NAMALWA (cell line): Measurements from ENCODE around the gene EIF2B2.

Experiments used
- DNase-seq: peaks from one replicate; pipeline ENCODE4 v3.0.0-alpha.2; 2015; ENCODE audit warnings: low spot score

Gene EIF2B2

DNA sequence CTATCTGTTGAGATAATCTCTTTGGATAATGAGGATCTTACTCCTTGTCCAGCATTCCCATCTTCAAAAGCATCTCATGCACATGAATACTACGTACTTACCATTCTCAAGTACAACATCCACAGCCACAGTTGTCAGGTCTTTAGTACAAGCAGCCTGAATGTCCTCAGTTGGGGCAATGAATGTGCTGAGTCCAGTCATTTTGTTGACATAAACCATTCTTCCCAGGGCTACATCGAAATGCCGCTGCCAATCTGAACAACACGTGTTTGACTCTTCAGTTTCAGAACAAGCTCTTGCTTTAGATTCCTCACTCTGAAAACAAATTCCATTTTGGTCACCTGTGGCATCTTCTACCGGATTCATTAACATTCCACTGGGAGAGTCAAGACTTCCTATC is 43.6 kb downstream of the EIF2B2 start:
- DNase-seq, result no peak

DNA sequence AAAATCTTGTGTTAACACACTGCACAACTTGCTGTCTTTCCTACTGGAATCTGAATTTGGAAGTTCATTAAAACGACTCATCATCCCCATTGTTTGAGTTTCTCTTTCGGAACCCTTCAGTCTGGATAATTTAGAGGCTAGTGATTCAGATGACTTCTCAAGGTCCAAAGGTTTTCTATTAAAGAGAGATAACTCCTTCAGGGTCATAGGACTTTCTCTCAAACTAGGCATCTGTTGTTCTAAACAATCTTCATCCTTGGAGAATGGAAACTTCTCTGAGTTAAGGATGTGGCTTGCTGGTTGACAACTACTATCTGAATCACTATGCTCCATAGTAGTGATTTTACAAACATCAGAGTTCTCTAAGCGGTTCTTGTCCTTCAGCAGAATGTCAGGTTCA is 44.2 kb downstream of the EIF2B2 start:
- DNase-seq, result no peak

DNA sequence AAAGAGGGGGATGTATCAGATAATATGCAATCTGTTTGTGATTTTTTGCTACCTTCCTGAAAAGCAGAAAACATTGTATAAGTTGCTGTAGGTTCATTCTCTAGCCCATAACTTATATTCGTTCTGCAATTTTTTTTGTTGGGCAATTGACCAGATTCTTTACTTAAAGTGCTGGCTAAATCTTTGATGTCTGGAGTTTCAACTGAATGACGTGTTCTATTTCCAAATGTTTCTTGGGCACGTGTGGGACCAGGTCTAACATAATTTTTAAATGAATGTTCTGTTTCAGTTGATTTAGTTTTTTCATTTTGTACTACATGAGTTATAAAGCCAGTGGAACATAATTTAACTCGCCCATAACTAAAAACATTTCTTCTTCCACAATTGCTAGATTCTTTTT is 44.8 kb downstream of the EIF2B2 start:
- no peak for DNase-seq

DNA sequence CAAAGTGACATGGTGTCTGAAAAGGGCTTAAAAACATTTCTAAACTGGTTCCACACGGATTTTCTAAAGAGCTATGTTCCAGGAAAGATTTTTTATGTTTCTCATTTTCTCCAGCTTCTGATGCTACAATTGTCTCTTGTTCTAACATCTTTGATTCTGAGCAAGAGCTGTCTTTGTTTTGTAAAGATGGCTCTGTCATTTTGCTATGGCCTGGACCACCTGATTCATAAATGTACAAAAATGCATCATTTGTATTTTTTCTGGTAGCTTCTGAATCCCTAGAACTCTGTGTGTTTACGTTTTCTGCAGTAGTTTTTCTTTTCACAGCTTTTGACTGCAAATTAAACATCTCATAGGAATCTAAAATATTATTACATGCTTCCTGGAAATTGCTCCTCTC is 45.4 kb downstream of the EIF2B2 start:
- DNase-seq, result no peak

DNA sequence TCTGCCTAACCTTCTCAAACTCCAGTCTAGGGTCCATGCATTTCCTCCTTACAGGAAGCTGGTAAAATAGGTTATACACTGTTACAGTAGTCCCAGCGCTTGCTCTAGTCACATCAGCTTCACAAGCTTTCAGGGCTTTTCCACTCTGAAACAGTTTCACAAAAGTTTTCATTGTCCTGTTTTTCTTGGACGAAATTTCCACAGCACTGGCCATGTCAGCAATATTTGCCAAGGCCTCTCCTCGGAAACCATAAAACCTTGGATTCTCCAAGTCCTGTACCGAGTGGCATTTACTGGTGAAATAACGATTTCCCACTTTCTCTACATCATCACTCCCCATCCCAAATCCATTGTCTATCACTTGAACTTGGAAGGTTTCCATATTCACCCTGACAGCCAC is 46.4 kb downstream of the EIF2B2 start:
- DNase-seq, result no peak

DNA sequence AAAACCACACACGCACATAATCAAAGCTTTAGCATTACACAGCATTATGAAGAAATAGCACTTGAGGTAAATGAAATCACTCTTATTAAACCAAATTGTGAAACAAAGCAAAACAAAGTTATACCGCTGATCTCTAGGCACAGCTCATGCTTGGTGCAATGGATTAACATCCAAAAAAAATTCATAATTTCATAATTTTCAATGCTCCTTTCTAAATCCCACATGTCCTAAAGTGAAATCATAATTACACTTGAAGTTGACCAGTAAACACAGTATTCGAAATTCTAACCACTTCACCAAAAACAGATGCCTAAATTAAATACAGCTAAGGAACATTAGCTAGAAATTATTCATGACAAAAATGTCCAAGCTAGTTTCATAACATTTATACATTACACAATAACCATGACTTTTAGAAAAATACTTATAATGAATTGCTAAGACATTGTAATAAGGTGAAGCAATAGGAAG is 47.0 kb downstream of the EIF2B2 start:
- DNase-seq, result no peak

DNA sequence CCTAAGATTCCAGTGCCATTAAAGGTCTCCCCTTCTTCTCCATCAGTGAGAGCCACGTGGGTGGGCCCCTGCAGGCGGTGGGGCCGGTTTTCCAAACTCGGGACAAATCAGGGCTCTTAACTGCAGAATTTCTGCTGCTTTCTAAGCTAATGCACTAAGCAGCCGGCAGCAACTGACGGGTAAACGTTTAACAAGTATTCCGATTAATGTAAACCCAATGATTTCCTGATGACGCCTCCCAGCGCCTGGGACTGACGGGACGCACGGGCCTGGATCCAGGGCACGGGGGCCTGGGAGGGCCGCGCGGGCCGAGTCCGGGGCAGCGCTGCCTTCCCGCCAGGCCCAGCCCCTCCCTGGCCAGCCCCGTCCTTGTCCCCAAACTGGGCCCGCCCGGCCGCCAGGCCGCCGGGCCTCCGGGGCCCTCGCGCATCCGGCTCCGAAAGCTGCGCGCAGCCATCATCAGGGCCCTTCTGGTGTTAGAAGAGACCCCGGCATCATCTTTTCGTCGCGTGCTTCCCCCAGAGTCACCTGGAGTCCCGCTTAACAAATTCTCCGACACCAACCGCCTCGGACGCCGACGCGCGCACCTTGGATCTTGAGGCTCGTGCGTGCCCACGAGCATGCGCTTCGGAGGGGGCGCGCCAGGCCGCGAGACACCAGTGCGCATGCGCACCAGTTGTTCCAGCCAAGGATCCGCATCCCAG is 48.3 kb downstream of the EIF2B2 start, which contains the start of gene MLH3:
MLH3 (minus strand) TSS at position 616 of the 704 bp plus-strand sequence. CDS start 1,812 bp downstream, outside the sequence.
- DNase-seq, result peak; percentile 70

DNA sequence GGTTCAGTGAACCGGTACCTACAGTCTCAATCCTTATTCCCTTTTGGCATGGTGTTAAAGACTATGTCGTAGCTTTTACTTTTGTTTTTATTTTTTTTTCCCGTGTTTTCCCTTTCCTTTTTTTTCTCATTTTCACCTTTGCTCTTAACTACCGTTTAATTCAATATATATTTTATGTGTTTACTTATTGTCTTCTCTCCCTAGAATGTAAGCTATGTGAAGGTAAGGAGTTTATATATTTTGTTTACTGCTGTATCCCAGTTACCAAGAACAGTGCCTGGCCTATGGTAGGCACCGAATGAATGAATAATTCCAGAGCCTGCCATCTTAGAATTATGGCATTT is 48.8 kb downstream of the EIF2B2 start:
- DNase-seq, result no peak

DNA sequence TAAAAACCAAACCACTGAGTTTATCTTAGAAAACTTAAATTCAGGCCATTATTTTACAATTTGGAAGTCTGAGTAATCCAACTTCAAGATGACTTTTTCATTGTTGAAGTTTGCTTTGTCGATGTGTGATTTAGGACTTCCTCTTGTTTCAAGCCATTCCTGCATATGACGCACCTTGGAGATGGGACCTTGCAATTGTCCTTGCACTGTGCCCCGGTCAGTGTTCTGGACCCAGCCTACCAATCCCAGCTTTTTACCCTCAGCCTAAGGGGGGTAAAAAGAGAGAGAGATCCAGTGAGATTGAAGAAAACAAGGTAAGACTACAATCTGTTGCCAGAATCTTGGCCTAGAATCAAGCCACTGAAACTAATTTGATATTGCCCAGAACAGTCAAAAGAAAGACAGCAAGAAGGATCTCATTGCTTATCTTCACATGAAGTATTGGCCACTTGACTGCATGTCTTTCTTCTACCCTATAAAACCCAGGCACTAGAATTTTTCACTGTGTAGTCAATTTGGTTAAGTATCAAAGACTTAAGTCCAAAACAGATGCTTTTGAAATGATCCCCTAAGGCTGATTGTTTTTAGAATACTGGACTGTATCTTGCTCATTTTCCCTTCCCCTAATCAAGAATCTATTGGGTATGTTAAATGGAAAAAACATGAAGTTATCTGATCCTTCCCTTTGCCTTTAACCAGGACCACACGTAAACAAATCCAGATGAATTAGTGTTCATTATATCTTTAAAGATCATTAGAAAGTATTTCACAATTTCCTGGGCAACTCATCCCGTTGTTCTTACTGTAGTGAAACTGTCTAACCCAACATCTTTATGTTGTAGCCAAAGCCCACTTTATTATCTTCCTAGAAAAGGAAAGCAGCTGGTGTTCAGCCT is 50.9 kb downstream of the EIF2B2 start:
- no peak for DNase-seq

DNA sequence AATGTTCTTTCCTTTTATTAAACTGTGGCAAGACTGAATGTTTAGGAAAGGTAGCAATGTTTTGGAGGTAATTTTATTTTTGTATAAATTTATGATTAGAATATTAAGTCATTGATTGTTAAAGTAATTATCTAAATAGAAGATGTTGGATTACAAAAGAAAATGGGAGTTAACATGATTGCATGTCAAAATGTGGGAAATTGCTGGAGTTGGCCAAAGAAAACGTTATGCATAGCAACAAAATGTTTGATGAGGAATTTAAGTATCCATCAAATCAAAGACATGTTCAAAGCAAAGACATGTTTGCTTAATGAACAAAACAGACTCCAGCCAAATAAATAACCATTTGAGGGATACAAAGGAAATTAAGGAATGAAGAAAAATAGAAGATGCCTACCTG is 51.7 kb downstream of the EIF2B2 start:
- no peak for DNase-seq

DNA sequence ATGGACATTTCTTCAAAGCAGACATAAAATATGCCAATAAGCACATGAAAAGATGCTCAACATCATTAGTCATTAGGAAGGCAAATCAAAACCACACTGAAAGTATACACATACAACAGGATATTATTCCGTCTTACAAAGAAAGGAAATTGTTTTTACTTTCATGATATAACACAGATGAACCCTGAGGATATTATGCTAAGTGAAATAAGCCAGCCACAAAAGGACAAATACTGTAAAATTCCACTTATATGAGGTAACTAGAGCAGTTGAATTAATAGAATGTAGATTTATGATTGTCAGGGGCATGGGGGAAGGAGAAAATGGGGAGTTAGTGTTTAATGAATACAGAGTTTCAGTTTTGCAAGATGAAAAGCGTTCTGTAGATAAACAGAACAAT is 56.9 kb downstream of the EIF2B2 start:
- DNase-seq, result no peak

DNA sequence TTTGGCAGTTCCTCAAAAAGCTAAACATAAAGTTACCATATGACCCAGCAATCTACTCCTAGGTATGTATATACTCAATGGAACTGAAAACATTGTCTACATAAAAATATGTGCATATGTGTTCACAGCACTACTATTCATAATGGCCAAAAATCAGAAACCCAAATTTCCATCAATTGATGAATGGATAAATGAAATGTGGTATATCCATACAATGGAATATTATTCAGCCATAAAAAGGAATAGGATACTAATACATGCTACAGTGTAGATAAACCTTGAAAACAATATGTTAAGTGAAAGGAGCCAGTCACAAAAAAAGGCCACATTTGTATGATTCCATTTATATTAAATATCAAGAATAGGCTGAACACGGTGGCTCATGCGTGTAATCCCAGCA is 57.7 kb downstream of the EIF2B2 start:
- DNase-seq, result no peak
